Dedifferentiated amniotic fluid mesenchymal stem cell (primary cell): ENCODE data around the gene PPP1R3C.

ENCODE experiments used
- DNase-seq: peaks from one replicate; pipeline ENCODE4 v3.0.0-alpha.2; 2016; ENCODE audit errors: extremely low spot score

Gene PPP1R3C

GRCh38 chr10:91601212-91601611 lies 31.7 kb downstream of the PPP1R3C start:
- DNase-seq = no peak

- DNase-seq = peak; percentile 74
These were observed 34.5 kb downstream of the PPP1R3C start for GRCh38 chr10:91598211-91598977.

DNA sequence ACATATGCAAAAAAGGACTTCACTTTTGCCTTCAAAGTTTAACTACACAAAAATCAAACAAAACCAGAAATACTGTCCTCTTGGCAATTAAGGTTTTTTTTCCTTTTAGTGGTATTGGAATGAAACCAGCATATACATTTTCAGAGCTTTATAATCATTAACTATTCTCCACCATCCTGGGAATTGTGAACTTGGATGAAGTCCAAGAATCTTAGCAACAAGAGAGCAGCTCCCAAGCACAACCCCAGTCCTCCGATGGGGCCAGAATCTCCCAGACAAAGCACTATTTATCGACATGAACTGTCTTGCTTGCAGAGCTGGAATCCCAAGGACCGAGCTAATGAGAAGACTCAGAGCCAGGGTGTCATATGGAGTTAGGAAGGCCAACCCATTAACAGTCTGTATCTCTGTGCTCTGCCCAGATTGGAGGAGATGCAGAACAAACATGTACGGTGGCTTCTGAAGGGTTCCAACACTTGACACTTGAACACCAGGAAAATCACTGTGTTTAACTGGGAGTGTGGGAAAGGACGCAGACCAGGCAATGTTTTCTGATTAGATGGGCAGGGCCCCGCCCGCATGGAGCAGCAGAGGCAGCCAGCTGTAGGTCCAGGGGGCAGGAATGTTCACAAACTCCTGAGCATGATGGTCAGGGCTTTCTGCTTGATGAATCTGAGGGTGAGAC lies 35.5 kb downstream of the PPP1R3C start:
- DNase-seq = no peak

GRCh38 chr10:91596825-91597196 lies 36.1 kb downstream of the PPP1R3C start:
- DNase-seq = no peak

GRCh38 chr10:91593834-91594233 lies 39.0 kb downstream of the PPP1R3C start:
- no peak for DNase-seq

DNA sequence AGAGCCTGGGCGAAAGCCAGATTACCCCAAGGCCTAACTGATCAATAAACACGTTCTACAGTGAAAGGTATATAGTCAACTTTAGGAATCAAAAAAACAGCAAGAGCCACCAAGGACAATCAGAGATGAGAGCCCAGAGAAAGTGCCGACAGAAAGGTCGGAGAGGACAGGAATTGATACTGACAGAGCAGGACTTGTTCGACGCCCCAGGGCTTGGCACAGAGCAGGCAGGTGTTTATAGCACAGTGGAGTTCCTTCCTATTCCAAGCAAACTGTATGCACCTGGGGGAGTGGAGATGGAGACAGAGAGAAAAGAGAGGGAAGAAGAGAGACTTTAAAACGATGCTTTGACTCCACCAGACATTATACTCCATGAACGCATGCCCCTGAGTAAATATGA lies 39.5 kb downstream of the PPP1R3C start:
- DNase-seq = no peak

DNA sequence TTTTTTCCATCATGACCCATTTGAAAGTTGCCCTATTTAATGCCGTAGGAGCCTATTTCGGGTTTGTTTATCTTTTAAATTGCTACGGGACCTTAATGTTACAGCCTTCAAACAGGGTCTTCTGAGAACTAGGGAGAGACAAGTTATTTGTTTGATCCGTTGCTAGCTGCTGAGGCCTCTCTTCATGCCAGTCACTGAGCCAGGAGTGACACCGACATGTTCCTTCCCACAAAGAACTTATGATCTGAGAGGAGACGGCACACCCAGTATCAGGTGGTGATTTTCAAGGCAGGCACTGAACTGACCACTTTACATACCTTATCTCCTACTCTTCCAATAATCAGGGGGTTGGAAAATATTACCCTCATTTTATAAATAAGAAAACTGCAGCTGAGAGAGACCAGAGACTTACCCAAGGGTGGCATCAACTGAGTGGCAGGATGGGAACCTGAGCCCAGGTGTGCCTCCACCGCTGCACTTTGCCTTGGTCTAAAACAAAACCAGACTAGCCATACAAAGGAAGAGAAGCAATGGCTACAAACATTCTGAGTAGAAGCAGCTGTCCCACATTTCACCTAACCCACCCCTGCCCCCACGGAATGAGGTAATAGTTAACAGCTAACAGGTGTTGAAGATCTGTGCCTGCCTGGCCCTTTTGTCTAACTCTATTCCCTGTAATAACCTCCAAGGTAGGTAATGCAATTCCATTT lies 40.5 kb downstream of the PPP1R3C start:
- DNase-seq = no peak

- DNase-seq = no peak
These were observed 41.1 kb downstream of the PPP1R3C start for GRCh38 chr10:91591797-91592174.

GRCh38 chr10:91590904-91591796 lies 41.7 kb downstream of the PPP1R3C start:
- DNase-seq = no peak

- peak; percentile 93 for DNase-seq
These were observed 42.5 kb downstream of the PPP1R3C start for GRCh38 chr10:91590142-91590903.

DNA sequence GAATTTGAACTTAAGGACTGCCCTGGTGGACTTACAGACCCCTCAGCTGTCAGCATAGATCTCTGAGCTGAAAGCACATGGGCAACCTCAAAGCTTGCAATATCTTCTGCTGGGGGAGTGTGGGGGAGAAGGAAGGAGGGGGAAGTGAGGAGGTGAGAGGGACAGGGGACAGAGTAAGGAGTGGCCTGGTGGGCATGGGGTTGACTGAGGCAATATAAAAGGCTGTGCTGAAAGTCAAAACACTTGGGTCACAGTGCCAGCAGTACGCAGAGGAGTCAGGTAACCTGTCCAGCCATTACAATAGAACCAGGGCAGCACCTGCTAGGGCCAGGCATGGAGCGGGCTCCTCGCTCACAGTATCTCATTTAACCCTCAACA lies 43.2 kb downstream of the PPP1R3C start:
- no peak for DNase-seq

DNA sequence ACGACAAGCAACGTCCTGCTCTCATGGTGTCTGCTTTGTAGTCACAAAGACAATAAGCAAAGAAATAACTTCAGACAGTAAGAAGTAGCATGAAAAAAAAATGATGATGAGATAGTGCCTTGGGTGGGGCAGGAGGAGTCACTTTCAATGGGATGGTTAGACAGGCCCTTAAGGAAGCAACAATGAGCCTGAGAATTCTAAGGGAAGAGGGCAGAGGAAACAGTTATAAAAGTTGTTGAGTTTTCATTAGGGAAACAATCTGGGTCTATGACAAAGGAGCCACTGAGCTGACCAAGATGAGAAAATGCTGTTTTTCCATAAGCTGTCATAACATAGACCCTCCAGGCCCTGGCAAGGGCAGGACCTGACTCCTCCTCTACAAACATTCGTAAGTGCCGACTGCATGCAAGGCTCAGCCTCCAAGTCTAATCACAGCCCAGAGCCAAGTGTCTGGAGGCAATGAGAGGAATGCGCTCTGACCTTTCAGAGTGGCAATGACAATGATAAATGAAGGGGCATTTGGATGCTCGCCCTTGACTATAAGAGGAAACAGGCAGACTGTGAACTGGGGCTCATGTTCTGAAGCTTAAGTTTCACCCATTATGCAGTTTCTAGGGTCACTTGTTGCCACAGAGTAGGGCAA lies 43.7 kb downstream of the PPP1R3C start:
- peak; percentile 49 for DNase-seq

GRCh38 chr10:91587710-91588638 lies 44.9 kb downstream of the PPP1R3C start:
- peak; percentile 58 for DNase-seq

DNA sequence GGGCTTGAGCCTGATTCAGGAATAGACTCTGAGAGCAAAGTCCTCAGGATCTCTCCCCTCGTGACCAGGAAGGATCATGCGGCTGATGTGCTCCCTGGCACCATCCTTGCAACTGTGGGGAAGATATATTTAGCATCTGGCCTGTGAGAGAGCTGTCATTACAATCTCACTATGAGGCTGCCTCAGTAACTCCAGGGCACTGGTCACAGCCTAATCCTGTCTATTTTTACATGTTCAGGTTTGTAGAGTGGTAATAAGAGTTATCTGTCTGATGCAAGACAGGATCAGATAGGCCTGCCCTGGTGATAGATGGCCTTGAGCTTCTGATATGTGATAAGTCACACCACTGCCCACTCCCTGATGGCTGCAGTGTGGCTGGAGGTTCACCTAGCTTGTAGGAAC lies 50.7 kb downstream of the PPP1R3C start:
- no peak for DNase-seq

- DNase-seq = peak; percentile 93
These were observed 53.4 kb downstream of the PPP1R3C start for GRCh38 chr10:91579329-91579985.
